Tibial artery (tissue), 4 donors: ENCODE data around the gene STAT4.
"Not testable (repeated sequence)": the region's sequence is repeated elsewhere in the genome, so short reads cannot be mapped to it uniquely, and the experiment has no call there.

ENCODE experiments used
- DNase-seq, 2 donors: peaks; one replicate each; pipeline ENCODE4 v3.0.0-alpha.2; 2019
- H3K27ac ChIP-seq, 2 donors: fragments of 200-600 bp; sonication (generic) in 1 of 2; 1 replicate in 1 of 2; 2 replicates in 1 of 2; pipeline ENCODE4 v1.5.1; 2018 to 2019; ENCODE audit warnings: mild to moderate bottlenecking in 1 of 2
- H3K27me3 ChIP-seq, 2 donors: fragments of 200-600 bp; sonication (generic) in 1 of 2; one replicate each; pipeline versions ENCODE4 v1.5.1 to v1.6.0; 2016 to 2019
- H3K36me3 ChIP-seq, 3 donors: fragments of 200-600 bp; sonication (generic) in 2 of 3; one replicate each; pipeline ENCODE4 v1.5.1; 2016 to 2019; ENCODE audit warnings: mild to moderate bottlenecking in 2 of 3
- H3K4me1 ChIP-seq, 4 donors: fragments of 200-600 bp; sonication (generic) in 2 of 4; 1 replicate in 3 of 4; 2 replicates in 1 of 4; pipeline ENCODE4 v1.5.1; 2016 to 2019
- H3K4me3 ChIP-seq, 2 donors: fragments of 200-600 bp; sonication (generic) in 1 of 2; 1 replicate in 1 of 2; 2 replicates in 1 of 2; pipeline ENCODE4 v1.5.1; 2018 to 2019; ENCODE audit warnings: mild to moderate bottlenecking in 2 of 2
- H3K9me3 ChIP-seq, 3 donors: fragments of 200-600 bp; sonication (generic) in 1 of 3; one replicate each; pipeline ENCODE4 v1.5.1; 2016 to 2019
- intact Hi-C: fragments of 100-400 bp; cut with DNase I; formaldehyde crosslinking; loops from one replicate; pipeline ENCODE4 v1.15.0; 2023; ENCODE audit warnings: low total_unique reads
- TF ChIP-seq, protein P1 (sequence below), 2 experiments: fragments of 200-600 bp in 1 of 2; fragments of 450-650 bp in 1 of 2; IDR thresholded peaks; one replicate each; pipeline ENCODE4 v1.5.1; 2017 to 2019; ENCODE audit warnings: antibody characterized with exemption in 2 of 2, mild to moderate bottlenecking in 1 of 2, moderate library complexity in 1 of 2

STAT4 gene

GRCh38 chr2:190999058-190999457, 151.7 kb downstream of the STAT4 start:
- Histone ChIP-seq H3K36me3 (peaks cover 76 to 100% (median 91%) of the 10 kb centered on the region in 3 donors), H3K27ac (no peak overlapping the region), H3K9me3 (no peaks in the 10 kb centered on the region), H3K4me1 (no peaks in the 10 kb centered on the region), H3K4me3 (no peak overlapping the region), H3K27me3 (no peaks in the 10 kb centered on the region)
- DNase-seq, result no peak
- TF ChIP-seq, protein P1, sequence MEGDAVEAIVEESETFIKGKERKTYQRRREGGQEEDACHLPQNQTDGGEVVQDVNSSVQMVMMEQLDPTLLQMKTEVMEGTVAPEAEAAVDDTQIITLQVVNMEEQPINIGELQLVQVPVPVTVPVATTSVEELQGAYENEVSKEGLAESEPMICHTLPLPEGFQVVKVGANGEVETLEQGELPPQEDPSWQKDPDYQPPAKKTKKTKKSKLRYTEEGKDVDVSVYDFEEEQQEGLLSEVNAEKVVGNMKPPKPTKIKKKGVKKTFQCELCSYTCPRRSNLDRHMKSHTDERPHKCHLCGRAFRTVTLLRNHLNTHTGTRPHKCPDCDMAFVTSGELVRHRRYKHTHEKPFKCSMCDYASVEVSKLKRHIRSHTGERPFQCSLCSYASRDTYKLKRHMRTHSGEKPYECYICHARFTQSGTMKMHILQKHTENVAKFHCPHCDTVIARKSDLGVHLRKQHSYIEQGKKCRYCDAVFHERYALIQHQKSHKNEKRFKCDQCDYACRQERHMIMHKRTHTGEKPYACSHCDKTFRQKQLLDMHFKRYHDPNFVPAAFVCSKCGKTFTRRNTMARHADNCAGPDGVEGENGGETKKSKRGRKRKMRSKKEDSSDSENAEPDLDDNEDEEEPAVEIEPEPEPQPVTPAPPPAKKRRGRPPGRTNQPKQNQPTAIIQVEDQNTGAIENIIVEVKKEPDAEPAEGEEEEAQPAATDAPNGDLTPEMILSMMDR (IDR thresholded peaks at IDR 0.05), result no peak
- intact Hi-C loops, result no loop called here

DNA sequence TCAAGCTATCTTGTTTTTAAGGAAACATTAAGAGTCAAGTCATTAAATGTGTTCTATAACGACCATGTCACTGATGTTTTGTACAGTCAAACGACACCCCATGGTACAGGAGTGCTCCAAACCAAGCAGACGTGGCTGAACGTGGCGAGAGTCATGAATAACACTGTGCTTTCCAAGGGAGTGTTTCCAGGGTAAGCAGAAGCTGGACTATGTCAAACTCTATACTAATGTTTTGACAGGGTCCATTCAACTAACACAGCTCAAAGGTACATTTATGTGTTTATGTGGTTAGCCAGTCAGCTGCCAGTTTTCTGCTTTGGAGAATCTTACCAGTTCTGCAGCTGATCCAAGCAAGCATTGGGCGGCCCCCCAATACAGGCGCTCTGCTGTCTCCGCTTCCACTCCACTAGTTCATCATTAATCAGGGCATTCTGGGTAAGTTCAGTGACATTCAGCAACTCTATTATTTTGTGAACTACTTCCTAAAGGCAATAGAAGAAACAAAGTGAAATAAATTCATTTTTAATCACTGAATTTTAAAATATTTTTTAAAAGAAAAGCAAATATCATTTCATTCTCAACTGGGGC, 153.2 kb downstream of the STAT4 start:
- H3K36me3 ChIP-seq, result peaks cover 75 to 100% (median 91%) of the 10 kb centered on the region in 3 donors
- intact Hi-C loops, result no loop called here

GRCh38 chr2:190996947-190997346, 153.8 kb downstream of the STAT4 start:
- Histone ChIP-seq H3K9me3 (no peaks in the 10 kb centered on the region), H3K27me3 (no peaks in the 10 kb centered on the region), H3K4me1 (no peaks in the 10 kb centered on the region), H3K4me3 (no peak overlapping the region), H3K36me3 (peaks cover 77 to 99% (median 90%) of the 10 kb centered on the region in 3 donors), H3K27ac (no peak overlapping the region)
- no peak for DNase-seq
- intact Hi-C loops, result no loop called here
- TF ChIP-seq, protein P1 (IDR thresholded peaks at IDR 0.05), result no peak

More for the DNA sequence above, 153.2 kb downstream of the STAT4 start:
- Histone ChIP-seq H3K4me1 (no peaks in the 10 kb centered on the region), H3K9me3 (no peaks in the 10 kb centered on the region), H3K27me3 (no peaks in the 10 kb centered on the region), H3K27ac (no peak overlapping the region), H3K4me3 (no peak overlapping the region)
- no peak for DNase-seq
- TF ChIP-seq, protein P1 (IDR thresholded peaks at IDR 0.05), result no peak

GRCh38 chr2:190996338-190996946, 154.4 kb downstream of the STAT4 start:
- no peaks in the 10 kb centered on the region for H3K27me3 ChIP-seq
- no peak overlapping the region for H3K27ac ChIP-seq
- DNase-seq, result no peak
- no peaks in the 10 kb centered on the region for H3K9me3 ChIP-seq
- no peaks in the 10 kb centered on the region for H3K4me1 ChIP-seq
- H3K36me3 ChIP-seq, result peaks cover 77 to 96% (median 88%) of the 10 kb centered on the region in 3 donors
- H3K4me3 ChIP-seq, result no peak overlapping the region
- TF ChIP-seq, protein P1 (IDR thresholded peaks at IDR 0.05), result peak; percentile 25 to 44
- intact Hi-C loops, result no loop called here

DNA sequence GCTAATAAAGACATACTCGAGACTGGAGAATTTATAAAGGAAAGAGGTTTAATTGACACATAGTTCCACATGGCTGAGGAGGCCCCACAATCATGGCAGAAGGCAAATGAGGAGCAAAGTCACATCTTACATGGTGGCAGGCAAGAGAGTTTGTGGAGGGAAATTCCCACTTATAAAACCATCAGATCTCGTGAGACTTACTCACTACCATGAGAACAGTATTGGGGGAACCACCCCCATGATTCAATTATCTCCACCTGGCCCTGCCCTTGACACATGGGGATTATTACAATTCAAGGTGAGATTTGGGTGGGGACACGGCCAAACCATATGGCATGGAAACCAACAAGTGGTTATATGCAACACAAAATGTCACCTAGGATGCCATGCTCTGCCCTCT, 155.5 kb downstream of the STAT4 start:
- intact Hi-C loops, H3K27ac ChIP-seq, H3K27me3 ChIP-seq, H3K9me3 ChIP-seq, DNase-seq, H3K4me1 ChIP-seq, H3K4me3 ChIP-seq: not testable (repeated sequence)
- peaks cover 88 to 96% (median 90%) of the 10 kb centered on the region in 3 donors for H3K36me3 ChIP-seq

DNA sequence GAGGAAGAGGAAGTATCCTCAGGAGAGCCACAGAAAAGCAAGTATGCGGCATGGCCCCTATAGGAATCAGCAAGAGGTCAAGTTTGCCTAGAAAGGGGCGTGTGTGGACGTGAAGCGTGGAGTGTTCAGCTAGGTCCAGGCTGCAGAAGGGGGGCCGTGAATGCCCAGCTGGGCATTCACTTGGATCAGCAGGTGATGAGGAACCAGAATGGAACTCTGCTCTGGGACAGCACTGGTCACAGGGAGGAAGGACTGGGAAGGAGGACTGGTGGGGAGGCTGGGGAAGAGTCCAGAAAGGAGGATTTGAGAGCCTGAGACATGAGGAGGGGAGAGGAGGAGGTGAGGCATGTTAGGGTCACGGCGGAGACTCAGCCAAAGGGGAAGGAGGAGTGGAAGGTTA, 156.6 kb downstream of the STAT4 start:
- TF ChIP-seq, protein P1 (IDR thresholded peaks at IDR 0.05), result no peak
- no peak for DNase-seq
- Histone ChIP-seq H3K4me3 (no peak overlapping the region), H3K36me3 (peaks cover 90 to 96% (median 90%) of the 10 kb centered on the region in 3 donors), H3K27ac (no peak overlapping the region), H3K9me3 (no peaks in the 10 kb centered on the region), H3K4me1 (no peaks in the 10 kb centered on the region), H3K27me3 (no peaks in the 10 kb centered on the region)
- intact Hi-C loops, result no loop called here
